RCC 7860 (cell line): ENCODE measurements around the gene NHEJ1.
A peak's percentile ranks its signal among the peaks of the same experiment; 100 is the strongest.

ENCODE experiments used
- DNase-seq: peaks from one replicate; pipeline ENCODE4 v3.0.0-alpha.2; 2015; ENCODE audit warnings: low spot score
- FAIRE-seq: peaks from 2 replicates; lab custom pipeline; 2012; peaks lifted over from hg19 to GRCh38; lab: Jason Lieb, UNC

NHEJ1 gene

GRCh38 chr2:219060821-219061791 is 99.5 kb downstream of the NHEJ1 start, which contains the start of gene IHH:
Gene IHH (minus strand): TSS chr2:219060921. CDS start chr2:219060467, 454 bp downstream.
- FAIRE-seq (no peak), DNase-seq (no peak)

- DNase-seq (no peak), FAIRE-seq (no peak)
Measured at GRCh38 chr2:219059725-219060682, 100.6 kb downstream of the NHEJ1 start.

- DNase-seq, result no peak
- no peak for FAIRE-seq
Measured at GRCh38 chr2:219059375-219059724, 101.3 kb downstream of the NHEJ1 start.

- FAIRE-seq, result no peak
- peak; percentile 27 for DNase-seq
Measured at GRCh38 chr2:219058541-219059374, 101.9 kb downstream of the NHEJ1 start.

GRCh38 chr2:219057709-219058540 is 102.7 kb downstream of the NHEJ1 start:
- FAIRE-seq (no peak), DNase-seq (peak; percentile 50)

- DNase-seq (no peak), FAIRE-seq (no peak)
Measured at GRCh38 chr2:219056896-219057708, 103.5 kb downstream of the NHEJ1 start.

GRCh38 chr2:219056176-219056895 is 104.3 kb downstream of the NHEJ1 start:
- no peak for DNase-seq
- FAIRE-seq, result no peak

- FAIRE-seq (no peak), DNase-seq (no peak)
Measured at GRCh38 chr2:219054956-219055903, 105.4 kb downstream of the NHEJ1 start.

- FAIRE-seq (no peak), DNase-seq (no peak)
Measured at GRCh38 chr2:219049282-219049681, 111.3 kb downstream of the NHEJ1 start.

- DNase-seq, result no peak
- FAIRE-seq, result no peak
Measured at GRCh38 chr2:219045937-219046550, 114.6 kb downstream of the NHEJ1 start.

- DNase-seq, result no peak
- FAIRE-seq, result no peak
Measured at GRCh38 chr2:219042750-219043149, 117.9 kb downstream of the NHEJ1 start.

GRCh38 chr2:219042157-219042556 is 118.5 kb downstream of the NHEJ1 start:
- FAIRE-seq (no peak), DNase-seq (no peak)

GRCh38 chr2:219041252-219041651 is 119.4 kb downstream of the NHEJ1 start, which contains the start of gene CFAP65:
Gene CFAP65 (minus strand): TSS chr2:219041516. CDS start chr2:219039048, 2,468 bp downstream.
- DNase-seq (no peak), FAIRE-seq (no peak)

GRCh38 chr2:219038600-219038999 is 122.0 kb downstream of the NHEJ1 start:
- FAIRE-seq (no peak), DNase-seq (no peak)

- DNase-seq (no peak), FAIRE-seq (no peak)
Measured at GRCh38 chr2:219037783-219038499, 122.7 kb downstream of the NHEJ1 start.

- DNase-seq (no peak), FAIRE-seq (no peak)
Measured at GRCh38 chr2:219035942-219036341, 124.7 kb downstream of the NHEJ1 start.
